ENCODE measurements around the gene NODAL. TPM values are rescaled to one million over a fixed set of nuclear protein-coding genes. Genes with fewer than 3 reads are reported as not detected.

The NODAL gene
- total and polyA plus RNA-seq, 2 of the 4 experiments (the other 2 are of a cell fraction), result not detected

DNA sequence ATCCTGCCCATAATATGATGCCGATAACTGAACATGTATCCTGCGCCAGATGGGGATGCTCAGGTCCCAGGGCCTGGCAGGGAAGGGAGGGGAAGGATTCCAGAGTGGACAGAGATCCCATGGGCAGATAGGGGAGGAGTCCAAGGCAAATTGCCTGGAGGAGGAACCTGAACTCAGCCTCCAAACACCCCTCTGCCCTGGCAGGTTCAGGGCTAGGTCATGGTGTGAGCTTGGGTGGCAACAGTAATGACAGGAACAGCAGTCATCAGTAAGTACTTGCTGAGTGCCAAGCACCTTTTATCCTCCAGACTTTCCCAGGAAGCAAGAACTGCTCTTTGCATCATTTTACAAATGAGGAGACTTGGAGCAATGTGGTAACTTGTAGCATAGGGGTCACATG, 33.3 kb upstream of the NODAL start:
- ChIA-PET POLR2A (ENCODE audit: unreplicated experiment) (no interaction called here), CTCF (no interaction called here)
- DNase-seq, result no peak
- in situ Hi-C loops (cut with MboI; ENCODE audit: low sequenced_read_pairs), result no loop called here
- H2BK20ac ChIP-seq (ENCODE audit: low read depth, low read length), result no peak overlapping the region
- no peaks in the 10 kb centered on the region for H3K9me1 ChIP-seq (ENCODE audit: insufficient read depth, low read length)
- no peak overlapping the region for H2BK5ac ChIP-seq (ENCODE audit: low read depth, low read length, poor library complexity, severe bottlenecking)
- no peaks in the 10 kb centered on the region for H3K9me3 ChIP-seq (ENCODE audit: control insufficient read depth, insufficient read depth, low read length)
- no peaks in the 10 kb centered on the region for H3K4me1 ChIP-seq (ENCODE audit: control insufficient read depth, insufficient read depth, low read length)
- no peak overlapping the region for H3K4me3 ChIP-seq (ENCODE audit: insufficient read depth, low read depth, low read length)
- no peaks in the 10 kb centered on the region for H3K36me3 ChIP-seq (ENCODE audit: control insufficient read depth, insufficient read depth, low read length)
- dilution Hi-C loops (cut with HindIII; ENCODE audit: low sequenced_read_pairs, unreplicated experiment), result no loop called here
- no peak overlapping the region for H4K8ac ChIP-seq (ENCODE audit: low read depth in 2 of 2, low read length in 2 of 2)
- no peak overlapping the region for H2BK15ac ChIP-seq (ENCODE audit: low read depth, low read length)
- BruUV-seq (replicated peaks), result no TSS peak
- TF ChIP-seq MAFK (IDR thresholded peaks at IDR 0.05; ENCODE audit: low read depth, low read length) (no peak), FOS (IDR thresholded peaks at IDR 0.05; ENCODE audit: low read depth, low read length) (no peak), CHD1 (IDR thresholded peaks at IDR 0.05; ENCODE audit: low read depth, low read length) (no peak), NFE2L2 (IDR thresholded peaks at IDR 0.05; ENCODE audit: low read depth, low read length) (no peak), MXI1 (IDR thresholded peaks at IDR 0.05; ENCODE audit: borderline replicate concordance, low read depth, low read length) (no peak), POLR2A (IDR thresholded peaks at IDR 0.05; ENCODE audit: low read depth, low read length) (no peak), RAD21 (IDR thresholded peaks at IDR 0.05; ENCODE audit: low read length) (no peak), BHLHE40 (IDR thresholded peaks at IDR 0.05; ENCODE audit: low read depth, low read length) (no peak), RCOR1 (IDR thresholded peaks at IDR 0.05; ENCODE audit: insufficient replicate concordance, low read length) (no peak), CTCF (conservative IDR thresholded peaks at IDR 0.05; ENCODE audit: low read depth, low read length) (no peak), USF2 (IDR thresholded peaks at IDR 0.05; ENCODE audit: low read depth, low read length) (no peak), MAZ (IDR thresholded peaks at IDR 0.05; ENCODE audit: borderline replicate concordance, low read depth, low read length) (no peak), SMC3 (IDR thresholded peaks at IDR 0.05; ENCODE audit: low read depth, low read length) (no peak), RFX5 (IDR thresholded peaks at IDR 0.05; ENCODE audit: low read depth, low read length) (no peak), CEBPB (IDR thresholded peaks at IDR 0.05; ENCODE audit: low read depth, low read length) (no peak)
- TF ChIP-seq, protein P1, sequence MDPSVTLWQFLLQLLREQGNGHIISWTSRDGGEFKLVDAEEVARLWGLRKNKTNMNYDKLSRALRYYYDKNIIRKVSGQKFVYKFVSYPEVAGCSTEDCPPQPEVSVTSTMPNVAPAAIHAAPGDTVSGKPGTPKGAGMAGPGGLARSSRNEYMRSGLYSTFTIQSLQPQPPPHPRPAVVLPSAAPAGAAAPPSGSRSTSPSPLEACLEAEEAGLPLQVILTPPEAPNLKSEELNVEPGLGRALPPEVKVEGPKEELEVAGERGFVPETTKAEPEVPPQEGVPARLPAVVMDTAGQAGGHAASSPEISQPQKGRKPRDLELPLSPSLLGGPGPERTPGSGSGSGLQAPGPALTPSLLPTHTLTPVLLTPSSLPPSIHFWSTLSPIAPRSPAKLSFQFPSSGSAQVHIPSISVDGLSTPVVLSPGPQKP (IDR thresholded peaks at IDR 0.05; ENCODE audit: borderline replicate concordance, low read depth, low read length), result no peak
- H3K27ac ChIP-seq (ENCODE audit: insufficient read depth, low read length), result no peak overlapping the region
- H3K23ac ChIP-seq (ENCODE audit: low read depth, low read length), result no peak overlapping the region
- no peaks in the 10 kb centered on the region for H3K79me1 ChIP-seq (ENCODE audit: low read depth in 1 of 2, low read length in 2 of 2)
- H4K5ac ChIP-seq (ENCODE audit: low read depth, low read length), result no peak overlapping the region
- H3K18ac ChIP-seq (ENCODE audit: low read depth, low read length), result no peak overlapping the region
- H4K20me1 ChIP-seq (ENCODE audit: insufficient read depth, low read length), result no peaks in the 10 kb centered on the region
- no peak overlapping the region for H4K91ac ChIP-seq (ENCODE audit: insufficient read depth, low read depth, low read length)
- H3K27me3 ChIP-seq (ENCODE audit: control insufficient read depth, insufficient read depth, low read length), result peaks cover 74% of the 10 kb centered on the region
- H3K4me2 ChIP-seq (ENCODE audit: low read depth, low read length), result no peak overlapping the region
- ATAC-seq (ENCODE audit: low read depth), result no peak
- no peak overlapping the region for H2AK9ac ChIP-seq (replicated peaks; ENCODE audit: low read depth, low read length, poor library complexity)
- H2AFZ ChIP-seq (replicated peaks; ENCODE audit: low read length, poor library complexity), result no peak overlapping the region
- WGBS, 2 experiments (ENCODE audit: extremely low coverage in 2 of 2, insufficient read length in 1 of 2), result no CpG with 5 or more reads among the region's 2 CpGs
- no peak overlapping the region for H3K9ac ChIP-seq (ENCODE audit: low read depth, low read length)
- H3K14ac ChIP-seq (replicated peaks; ENCODE audit: low read depth, low read length), result no peak overlapping the region
- no peak overlapping the region for H3K56ac ChIP-seq (ENCODE audit: extremely low read depth, insufficient read depth, low read length)
- intact Hi-C loops (cut with micrococcal nuclease), result no loop called here
- no peak overlapping the region for H2AK5ac ChIP-seq (ENCODE audit: low read depth, low read length)
- H3K4ac ChIP-seq (ENCODE audit: low read depth, low read length), result no peak overlapping the region
- H2BK120ac ChIP-seq (ENCODE audit: low read depth, low read length), result no peak overlapping the region

All from IMR-90 (cell line).